HCT116 (cell line): ENCODE results near the gene HEATR5A. TPM values are rescaled to one million over a fixed set of nuclear protein-coding genes. Genes with fewer than 3 reads are reported as not detected.

ENCODE experiments used
- ATAC-seq: fragments of 200-7000 bp; cut with Tn5 transposase; 2 replicates; pipeline ENCODE4 v1.9.1; 2020; ENCODE audit warnings: mild to moderate bottlenecking, moderate library complexity
- BruUV-seq: library from RNA; stranded (reverse); fragments of 400-500 nt; replicated peaks from 2 replicates; lab custom pipeline; 2021; lab: Mats Ljungman, UMichigan
- CTCF ChIA-PET: fragments of 300-600 bp; sonication (Branson Sonifier 250); formaldehyde crosslinking; loops from one replicate; lab custom pipeline; 2021; ENCODE audit warnings: antibody characterized with exemption; lab: Charles Lee
- POLR2A ChIA-PET: fragments of 300-600, 350-600 bp; sonication (Branson Sonifier 250); formaldehyde crosslinking; loops from one replicate; lab custom pipeline; 2021; ENCODE audit warnings: antibody characterized with exemption; lab: Charles Lee
- RAD21 ChIA-PET, 2 experiments: fragments of 300-600 bp; sonication (Branson Sonifier 250); formaldehyde crosslinking; loops; one replicate each; lab custom pipeline; 2023; ENCODE audit warnings: low total read pairs in 2 of 2; ENCODE audit not compliant: uncharacterized antibody in 2 of 2, unreplicated experiment in 2 of 2, low non-redundant PET in 1 of 2; lab: Charles Lee
- DNase-seq: peaks from one replicate; pipeline ENCODE4 v3.0.0-alpha.2; 2010; ENCODE audit warnings: low read depth, low spot score
- H2AFZ ChIP-seq: fragments of 200-600 bp; shearing (Covaris generic), sonication (generic); 2 replicates; pipeline ENCODE4 v1.6.1; 2017; ENCODE audit warnings: low read depth, mixed run types, mixed read lengths, antibody characterized with exemption, low read length; ENCODE audit not compliant: poor library complexity, severe bottlenecking
- H3K27ac ChIP-seq: 2 replicates; pipeline ENCODE4 v1.5.1; 2012; ENCODE audit warnings: low read depth, low read length
- H3K27me3 ChIP-seq: fragments of 200-600 bp; sonication (generic); 2 replicates; pipeline ENCODE4 v1.6.1; 2016; ENCODE audit warnings: mixed run types, low read length, mixed read lengths; ENCODE audit not compliant: insufficient read depth
- H3K36me3 ChIP-seq, 2 experiments: fragments of 200-500 bp in 1 of 2; fragments of 200-600 bp in 1 of 2; sonication (Bioruptor generic) in 1 of 2; sonication (generic) in 1 of 2; 2 replicates each; pipeline versions ENCODE4 v1.5.1 to v1.6.1; 2014 to 2016; ENCODE audit warnings: low read length in 2 of 2, inconsistent platforms in 1 of 2, mixed read lengths in 1 of 2, mixed run types in 1 of 2; ENCODE audit not compliant: insufficient read depth in 2 of 2, control insufficient read depth in 1 of 2
- H3K4me1 ChIP-seq, 2 experiments: fragments of 200-600 bp in 1 of 2; sonication (generic) in 1 of 2; 2 replicates each; pipeline versions ENCODE4 v1.5.1 to v1.6.1; 2012 to 2017; ENCODE audit warnings: low read length in 2 of 2, inconsistent platforms in 1 of 2, mild to moderate bottlenecking in 1 of 2, mixed read lengths in 1 of 2, mixed run types in 1 of 2, moderate library complexity in 1 of 2; ENCODE audit not compliant: insufficient read depth in 2 of 2, control insufficient read depth in 1 of 2
- H3K4me2 ChIP-seq: fragments of 200-600 bp; sonication (generic); 2 replicates; pipeline ENCODE4 v1.6.1; 2017; ENCODE audit warnings: mixed run types, low read length, mixed read lengths
- H3K4me3 ChIP-seq, 2 experiments: fragments of 200-600 bp in 1 of 2; sonication (generic) in 1 of 2; replicated peaks in 1 of 2; 2 replicates each; pipeline ENCODE4 v1.5.1; 2011 to 2016; ENCODE audit warnings: low read length in 2 of 2, control low read depth in 1 of 2, low read depth in 1 of 2, mild to moderate bottlenecking in 1 of 2, mixed read lengths in 1 of 2, mixed run types in 1 of 2
- H3K79me2 ChIP-seq: fragments of 200-600 bp; sonication (generic); 2 replicates; pipeline ENCODE4 v1.6.1; 2017; ENCODE audit warnings: mild to moderate bottlenecking, mixed run types, low read length, moderate library complexity, mixed read lengths; ENCODE audit not compliant: insufficient read depth
- H3K9ac ChIP-seq: fragments of 200-600 bp; sonication (generic); 2 replicates; pipeline ENCODE4 v1.6.1; 2016; ENCODE audit warnings: low read length, mixed read lengths
- H3K9me2 ChIP-seq: fragments of 200-600 bp; sonication (generic), shearing (Covaris generic); 2 replicates; pipeline ENCODE4 v1.6.1; 2017; ENCODE audit warnings: mixed run types, mild to moderate bottlenecking, moderate library complexity; ENCODE audit not compliant: insufficient read depth
- H3K9me3 ChIP-seq, 2 experiments: fragments of 200-500 bp in 1 of 2; fragments of 200-600 bp in 1 of 2; sonication (Bioruptor generic) in 1 of 2; sonication (generic) in 1 of 2; 2 replicates each; pipeline ENCODE4 v1.6.1; 2014 to 2017; ENCODE audit warnings: low read length in 2 of 2, mixed read lengths in 2 of 2, inconsistent platforms in 1 of 2, low read depth in 1 of 2, mild to moderate bottlenecking in 1 of 2, mixed run types in 1 of 2, moderate library complexity in 1 of 2; ENCODE audit not compliant: control insufficient read depth in 1 of 2, insufficient read depth in 1 of 2
- H4K20me1 ChIP-seq: fragments of 200-600 bp; sonication (generic), shearing (Covaris generic); 2 replicates; pipeline ENCODE4 v1.6.1; 2017; ENCODE audit warnings: mixed run types, mild to moderate bottlenecking, moderate library complexity; ENCODE audit not compliant: insufficient read depth
- CBX3 ChIP-seq: IDR thresholded peaks from 2 replicates; pipeline ENCODE4 v1.6.1; 2012; ENCODE audit warnings: low read depth
- CEBPB ChIP-seq: IDR thresholded peaks from 2 replicates; pipeline ENCODE4 v1.6.1; 2012; ENCODE audit warnings: low read depth
- EGR1 ChIP-seq: IDR thresholded peaks from 2 replicates; pipeline ENCODE4 v1.6.1; 2012; ENCODE audit warnings: low read depth
- ELF1 ChIP-seq: IDR thresholded peaks from 2 replicates; pipeline ENCODE4 v1.6.1; 2012; ENCODE audit warnings: low read depth, borderline replicate concordance
- EZH2 ChIP-seq: fragments of 200-600 bp; sonication (generic); IDR thresholded peaks from 2 replicates; pipeline ENCODE4 v1.6.1; 2017; ENCODE audit warnings: antibody characterized with exemption, mixed run types
- EZH2phosphoT487 ChIP-seq: fragments of 200-600 bp; IDR thresholded peaks from 2 replicates; pipeline ENCODE4 v1.6.1; 2018; ENCODE audit warnings: antibody characterized with exemption, borderline replicate concordance
- FOSL1 ChIP-seq: IDR thresholded peaks from 2 replicates; pipeline ENCODE4 v1.6.1; 2012; ENCODE audit warnings: low read depth
- POLR2A ChIP-seq: IDR thresholded peaks from 2 replicates; pipeline ENCODE4 v1.7.0; 2011; ENCODE audit warnings: borderline replicate concordance; ENCODE audit not compliant: insufficient read depth, insufficient read length; ENCODE audit errors: extremely low read depth
- RAD21 ChIP-seq: IDR thresholded peaks from 2 replicates; pipeline ENCODE4 v1.6.1; 2012; ENCODE audit warnings: low read depth, mild to moderate bottlenecking
- SIN3A ChIP-seq: IDR thresholded peaks from 2 replicates; pipeline ENCODE4 v1.6.1; 2012; ENCODE audit warnings: low read depth
- SP1 ChIP-seq: IDR thresholded peaks from 2 replicates; pipeline ENCODE4 v1.6.1; 2012; ENCODE audit warnings: low read depth
- SRF ChIP-seq: IDR thresholded peaks from 2 replicates; pipeline ENCODE4 v1.6.1; 2012; ENCODE audit warnings: low read depth
- TCF7L2 ChIP-seq: IDR thresholded peaks from 2 replicates; pipeline ENCODE4 v1.7.0; 2011; ENCODE audit warnings: borderline replicate concordance, inconsistent platforms; ENCODE audit not compliant: insufficient read depth, insufficient read length; ENCODE audit errors: extremely low read depth
- YY1 ChIP-seq: IDR thresholded peaks from 2 replicates; pipeline ENCODE4 v1.6.1; 2011; ENCODE audit warnings: low read length, low read depth, moderate library complexity, mild to moderate bottlenecking; ENCODE audit not compliant: insufficient replicate concordance; ENCODE audit errors: extremely low read depth
- ZFX ChIP-seq: fragments of 450-650 bp; IDR thresholded peaks from 2 replicates; pipeline ENCODE4 v1.6.1; 2017
- ZNF274 ChIP-seq: fragments of 200-500 bp; sonication (Bioruptor generic); IDR thresholded peaks from 2 replicates; pipeline ENCODE4 v1.6.1; 2014; ENCODE audit warnings: mild to moderate bottlenecking, low read depth, low read length, inconsistent platforms
- intact Hi-C: fragments of 100-400 bp; cut with micrococcal nuclease; formaldehyde crosslinking; loops from 2 replicates; pipeline ENCODE4 v1.10.0; 2022
- total RNA-seq: library from RNA; stranded (reverse); gene quantifications from one replicate; pipeline ENCODE4 v1.2.1, GENCODE V29; 2021; ENCODE audit not compliant: unreplicated experiment
- TF ChIP-seq, protein P1 (sequence below): IDR thresholded peaks from 2 replicates; pipeline ENCODE4 v1.6.1; 2011; ENCODE audit warnings: mild to moderate bottlenecking, low read length, moderate library complexity; ENCODE audit not compliant: insufficient replicate concordance; ENCODE audit errors: extremely low read depth
- TF ChIP-seq, protein P2 (sequence below): IDR thresholded peaks from 2 replicates; pipeline ENCODE4 v1.6.1; 2012; ENCODE audit warnings: low read depth
- TF ChIP-seq, protein P3 (sequence below): IDR thresholded peaks from 2 replicates; pipeline ENCODE4 v1.6.1; 2012
- TF ChIP-seq, protein P4 (sequence below), 3 experiments: fragments of 200-600 bp in 1 of 3; sonication (generic) in 1 of 3; IDR thresholded peaks in 2 of 3; conservative IDR thresholded peaks in 1 of 3; 2 replicates each; pipeline ENCODE4 v1.5.1; 2012 to 2017; ENCODE audit warnings: low read depth in 2 of 3, low read length in 2 of 3, antibody characterized with exemption in 1 of 3, borderline replicate concordance in 1 of 3, control low read depth in 1 of 3, mild to moderate bottlenecking in 1 of 3, mixed read lengths in 1 of 3, mixed run types in 1 of 3, moderate library complexity in 1 of 3; ENCODE audit not compliant: insufficient read depth in 1 of 3

The HEATR5A gene
- total RNA-seq, 1 experiment from 2014 or later, result 20.9 TPM

DNA sequence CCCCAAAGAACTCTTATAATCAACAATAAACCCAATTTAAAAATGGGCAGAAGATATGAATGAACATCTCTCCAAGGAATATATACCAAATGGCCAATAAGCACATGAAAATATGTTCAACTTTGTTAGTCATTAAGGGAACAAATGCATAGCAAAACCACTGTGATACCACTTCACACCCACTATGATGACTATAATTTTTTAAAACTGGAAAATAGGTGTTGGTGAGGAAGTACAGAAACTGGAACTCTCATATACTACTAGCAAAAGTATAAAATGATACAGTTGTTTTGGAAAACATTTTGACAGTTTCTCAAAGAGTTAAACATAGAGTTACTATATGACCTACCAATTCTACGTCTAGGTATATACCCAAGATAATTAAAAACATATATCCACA is 9.4 kb upstream of the HEATR5A start:
- ChIA-PET RAD21 (no interaction called here), POLR2A (no interaction called here), CTCF (no interaction called here)
- BruUV-seq, result no TSS peak
- no peak overlapping the region for H3K9ac ChIP-seq
- no peak overlapping the region for H3K4me2 ChIP-seq
- no peaks in the 10 kb centered on the region for H3K9me3 ChIP-seq
- no peak overlapping the region for H3K4me3 ChIP-seq
- H3K79me2 ChIP-seq, result no peaks in the 10 kb centered on the region
- H3K36me3 ChIP-seq, result no peaks in the 10 kb centered on the region
- no peaks in the 10 kb centered on the region for H4K20me1 ChIP-seq
- no peaks in the 10 kb centered on the region for H3K4me1 ChIP-seq
- no peak overlapping the region for H3K27ac ChIP-seq
- TF ChIP-seq YY1 (no peak), EZH2phosphoT487 (no peak), EZH2 (no peak), CEBPB (no peak), ZFX (no peak), SIN3A (no peak), EGR1 (no peak), FOSL1 (no peak), RAD21 (no peak), SRF (no peak), ELF1 (no peak), POLR2A (no peak), ZNF274 (no peak), TCF7L2 (no peak), CBX3 (no peak), SP1 (no peak)
- TF ChIP-seq, protein P1, sequence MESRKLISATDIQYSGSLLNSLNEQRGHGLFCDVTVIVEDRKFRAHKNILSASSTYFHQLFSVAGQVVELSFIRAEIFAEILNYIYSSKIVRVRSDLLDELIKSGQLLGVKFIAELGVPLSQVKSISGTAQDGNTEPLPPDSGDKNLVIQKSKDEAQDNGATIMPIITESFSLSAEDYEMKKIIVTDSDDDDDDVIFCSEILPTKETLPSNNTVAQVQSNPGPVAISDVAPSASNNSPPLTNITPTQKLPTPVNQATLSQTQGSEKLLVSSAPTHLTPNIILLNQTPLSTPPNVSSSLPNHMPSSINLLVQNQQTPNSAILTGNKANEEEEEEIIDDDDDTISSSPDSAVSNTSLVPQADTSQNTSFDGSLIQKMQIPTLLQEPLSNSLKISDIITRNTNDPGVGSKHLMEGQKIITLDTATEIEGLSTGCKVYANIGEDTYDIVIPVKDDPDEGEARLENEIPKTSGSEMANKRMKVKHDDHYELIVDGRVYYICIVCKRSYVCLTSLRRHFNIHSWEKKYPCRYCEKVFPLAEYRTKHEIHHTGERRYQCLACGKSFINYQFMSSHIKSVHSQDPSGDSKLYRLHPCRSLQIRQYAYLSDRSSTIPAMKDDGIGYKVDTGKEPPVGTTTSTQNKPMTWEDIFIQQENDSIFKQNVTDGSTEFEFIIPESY, result no peak
- TF ChIP-seq, protein P2, sequence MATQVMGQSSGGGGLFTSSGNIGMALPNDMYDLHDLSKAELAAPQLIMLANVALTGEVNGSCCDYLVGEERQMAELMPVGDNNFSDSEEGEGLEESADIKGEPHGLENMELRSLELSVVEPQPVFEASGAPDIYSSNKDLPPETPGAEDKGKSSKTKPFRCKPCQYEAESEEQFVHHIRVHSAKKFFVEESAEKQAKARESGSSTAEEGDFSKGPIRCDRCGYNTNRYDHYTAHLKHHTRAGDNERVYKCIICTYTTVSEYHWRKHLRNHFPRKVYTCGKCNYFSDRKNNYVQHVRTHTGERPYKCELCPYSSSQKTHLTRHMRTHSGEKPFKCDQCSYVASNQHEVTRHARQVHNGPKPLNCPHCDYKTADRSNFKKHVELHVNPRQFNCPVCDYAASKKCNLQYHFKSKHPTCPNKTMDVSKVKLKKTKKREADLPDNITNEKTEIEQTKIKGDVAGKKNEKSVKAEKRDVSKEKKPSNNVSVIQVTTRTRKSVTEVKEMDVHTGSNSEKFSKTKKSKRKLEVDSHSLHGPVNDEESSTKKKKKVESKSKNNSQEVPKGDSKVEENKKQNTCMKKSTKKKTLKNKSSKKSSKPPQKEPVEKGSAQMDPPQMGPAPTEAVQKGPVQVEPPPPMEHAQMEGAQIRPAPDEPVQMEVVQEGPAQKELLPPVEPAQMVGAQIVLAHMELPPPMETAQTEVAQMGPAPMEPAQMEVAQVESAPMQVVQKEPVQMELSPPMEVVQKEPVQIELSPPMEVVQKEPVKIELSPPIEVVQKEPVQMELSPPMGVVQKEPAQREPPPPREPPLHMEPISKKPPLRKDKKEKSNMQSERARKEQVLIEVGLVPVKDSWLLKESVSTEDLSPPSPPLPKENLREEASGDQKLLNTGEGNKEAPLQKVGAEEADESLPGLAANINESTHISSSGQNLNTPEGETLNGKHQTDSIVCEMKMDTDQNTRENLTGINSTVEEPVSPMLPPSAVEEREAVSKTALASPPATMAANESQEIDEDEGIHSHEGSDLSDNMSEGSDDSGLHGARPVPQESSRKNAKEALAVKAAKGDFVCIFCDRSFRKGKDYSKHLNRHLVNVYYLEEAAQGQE, result no peak
- TF ChIP-seq, protein P3, sequence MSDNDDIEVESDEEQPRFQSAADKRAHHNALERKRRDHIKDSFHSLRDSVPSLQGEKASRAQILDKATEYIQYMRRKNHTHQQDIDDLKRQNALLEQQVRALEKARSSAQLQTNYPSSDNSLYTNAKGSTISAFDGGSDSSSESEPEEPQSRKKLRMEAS, result no peak
- TF ChIP-seq, protein P4, sequence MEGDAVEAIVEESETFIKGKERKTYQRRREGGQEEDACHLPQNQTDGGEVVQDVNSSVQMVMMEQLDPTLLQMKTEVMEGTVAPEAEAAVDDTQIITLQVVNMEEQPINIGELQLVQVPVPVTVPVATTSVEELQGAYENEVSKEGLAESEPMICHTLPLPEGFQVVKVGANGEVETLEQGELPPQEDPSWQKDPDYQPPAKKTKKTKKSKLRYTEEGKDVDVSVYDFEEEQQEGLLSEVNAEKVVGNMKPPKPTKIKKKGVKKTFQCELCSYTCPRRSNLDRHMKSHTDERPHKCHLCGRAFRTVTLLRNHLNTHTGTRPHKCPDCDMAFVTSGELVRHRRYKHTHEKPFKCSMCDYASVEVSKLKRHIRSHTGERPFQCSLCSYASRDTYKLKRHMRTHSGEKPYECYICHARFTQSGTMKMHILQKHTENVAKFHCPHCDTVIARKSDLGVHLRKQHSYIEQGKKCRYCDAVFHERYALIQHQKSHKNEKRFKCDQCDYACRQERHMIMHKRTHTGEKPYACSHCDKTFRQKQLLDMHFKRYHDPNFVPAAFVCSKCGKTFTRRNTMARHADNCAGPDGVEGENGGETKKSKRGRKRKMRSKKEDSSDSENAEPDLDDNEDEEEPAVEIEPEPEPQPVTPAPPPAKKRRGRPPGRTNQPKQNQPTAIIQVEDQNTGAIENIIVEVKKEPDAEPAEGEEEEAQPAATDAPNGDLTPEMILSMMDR (IDR thresholded peaks at IDR 0.05 in 2 of 3, conservative IDR thresholded peaks at IDR 0.05 in 1 of 3; ENCODE audit: borderline replicate concordance in 1 of 3, insufficient read depth in 1 of 3, low read depth in 2 of 3, low read length in 2 of 3), result no peak
- no peak overlapping the region for H2AFZ ChIP-seq
- no peaks in the 10 kb centered on the region for H3K9me2 ChIP-seq
- intact Hi-C loops, result no loop called here
- DNase-seq (no peak), ATAC-seq (no peak)
- H3K27me3 ChIP-seq, result no peaks in the 10 kb centered on the region
